GM12878 (cell line): ENCODE measurements around the gene ZNF582. TPM values are rescaled to one million over a fixed set of nuclear protein-coding genes. Genes with fewer than 3 reads are reported as not detected.

Experiments used
- ATAC-seq: fragments of 200-7000 bp; cut with Tn5 transposase; 3 replicates; pipeline ENCODE4 v1.9.1; 2020; ENCODE audit warnings: mild to moderate bottlenecking, moderate library complexity
- BruUV-seq: library from RNA; stranded (reverse); fragments of 400-500 nt; replicated peaks from 2 replicates; lab custom pipeline; 2021; lab: Mats Ljungman, UMichigan
- CTCF ChIA-PET: fragments of 300-600 bp; sonication (Branson Sonifier 250); formaldehyde crosslinking; extraction: SDS; loops from one replicate; lab custom pipeline; 2021; ENCODE audit warnings: inconsistent platforms; lab: Yijun Ruan, JAX
- POLR2A ChIA-PET: fragments of 350-600 bp; formaldehyde crosslinking; extraction: SDS; loops from one replicate; lab custom pipeline; 2021; ENCODE audit warnings: inconsistent platforms; lab: Charles Lee
- RAD21 ChIA-PET: fragments of 300-600 bp; sonication (Branson Sonifier 250); formaldehyde crosslinking; loops from one replicate; lab custom pipeline; 2023; ENCODE audit warnings: antibody characterized with exemption; ENCODE audit not compliant: unreplicated experiment; lab: Charles Lee
- SMC1A ChIA-PET: fragments of 300-600 bp; sonication (Branson Sonifier 250); formaldehyde crosslinking; loops from one replicate; lab custom pipeline; 2023; ENCODE audit not compliant: unreplicated experiment, uncharacterized antibody; lab: Charles Lee
- DNase-seq: peaks from one replicate; pipeline ENCODE4 v3.0.0-alpha.2; 2011; ENCODE audit warnings: low read depth, low spot score
- FAIRE-seq: peaks from 3 replicates; lab custom pipeline; 2011; peaks lifted over from hg19 to GRCh38; lab: Jason Lieb, UNC
- H2AFZ ChIP-seq: 2 replicates; pipeline ENCODE4 v1.6.0; 2011; ENCODE audit warnings: low read depth, low read length, control low read depth; ENCODE audit not compliant: control insufficient read depth
- H3K27ac ChIP-seq: 2 replicates; pipeline ENCODE4 v1.5.1; 2011; ENCODE audit warnings: control low read depth; ENCODE audit not compliant: control insufficient read depth, insufficient read depth
- H3K27me3 ChIP-seq, 2 experiments: replicated peaks in 1 of 2; 2 replicates each; pipeline versions ENCODE4 v1.6.0 to v1.6.1; 2011; ENCODE audit warnings: low read length in 1 of 2; ENCODE audit not compliant: control insufficient read depth in 2 of 2, insufficient read depth in 2 of 2
- H3K36me3 ChIP-seq, 2 experiments: 2 replicates each; pipeline ENCODE4 v1.5.1; 2011; ENCODE audit warnings: low read length in 1 of 2; ENCODE audit not compliant: control insufficient read depth in 2 of 2, insufficient read depth in 2 of 2
- H3K4me1 ChIP-seq: 2 replicates; pipeline ENCODE4 v1.6.1; 2011; ENCODE audit warnings: mild to moderate bottlenecking, low read length, moderate library complexity, mixed read lengths; ENCODE audit not compliant: control insufficient read depth, insufficient read depth
- H3K4me2 ChIP-seq: 2 replicates; pipeline ENCODE4 v1.6.0; 2011; ENCODE audit warnings: control low read depth; ENCODE audit not compliant: control insufficient read depth, insufficient read depth
- H3K4me3 ChIP-seq: fragments of 200-600 bp; sonication (generic); 2 replicates; pipeline ENCODE4 v1.5.1; 2016
- H3K79me2 ChIP-seq: 2 replicates; pipeline ENCODE4 v1.6.0; 2011; ENCODE audit warnings: low read length; ENCODE audit not compliant: control insufficient read depth, insufficient read depth
- H3K9ac ChIP-seq: 2 replicates; pipeline ENCODE4 v1.8.0; 2011; ENCODE audit warnings: low read length, control low read depth, mixed read lengths; ENCODE audit not compliant: control insufficient read depth, insufficient read depth
- H3K9me3 ChIP-seq: replicated peaks from 3 replicates; pipeline ENCODE4 v1.5.1; 2011; ENCODE audit warnings: mild to moderate bottlenecking, low read length; ENCODE audit not compliant: control insufficient read depth, insufficient read depth
- H4K20me1 ChIP-seq: 2 replicates; pipeline ENCODE4 v1.6.0; 2011; ENCODE audit not compliant: control insufficient read depth, insufficient read depth
- CREM ChIP-seq: IDR thresholded peaks from 2 replicates; pipeline ENCODE4 v1.6.1; 2014; ENCODE audit warnings: antibody characterized with exemption, low read depth
- POLR2A ChIP-seq: IDR thresholded peaks from 2 replicates; pipeline ENCODE4 v1.6.1; 2011; ENCODE audit warnings: low read depth, mild to moderate bottlenecking, low read length
- POLR2AphosphoS2 ChIP-seq: IDR thresholded peaks from 2 replicates; pipeline ENCODE4 v1.6.1; 2011; ENCODE audit warnings: low read depth, mild to moderate bottlenecking, low read length, improper control_type of control experiment, moderate library complexity
- RFX5 ChIP-seq: IDR thresholded peaks from 2 replicates; pipeline ENCODE4 v1.6.1; 2011; ENCODE audit warnings: low read depth, low read length, improper control_type of control experiment
- SIX5 ChIP-seq: IDR thresholded peaks from 2 replicates; pipeline ENCODE4 v1.6.1; 2011; ENCODE audit warnings: mild to moderate bottlenecking, low read depth, low read length, moderate library complexity; ENCODE audit not compliant: severe bottlenecking
- SUPT20H ChIP-seq: IDR thresholded peaks from 2 replicates; pipeline ENCODE4 v1.6.1; 2011; ENCODE audit warnings: low read depth, mild to moderate bottlenecking, low read length, moderate library complexity, borderline replicate concordance; ENCODE audit not compliant: control insufficient read depth
- YBX1 ChIP-seq: fragments of 450-650 bp; IDR thresholded peaks from 2 replicates; pipeline ENCODE4 v1.6.1; 2016; ENCODE audit warnings: antibody characterized with exemption
- WGBS: methylation state at CpG from one replicate; pipeline ENCODE4 v1.1.6; 2016; ENCODE audit warnings: low lambda C conversion rate; ENCODE audit not compliant: insufficient replicate concordance, insufficient coverage; ENCODE audit errors: missing lambda C conversion rate; 5-methylcytosine and 5-hydroxymethylcytosine counted together
- in situ Hi-C: fragments of 300-500 bp; cut with MboI; formaldehyde crosslinking; loops from 9 replicates; pipeline ENCODE4 v1.14.3; 2018; ENCODE audit warnings: mixed read lengths
- intact Hi-C: fragments of 100-400 bp; cut with micrococcal nuclease; formaldehyde crosslinking; loops from one replicate; pipeline ENCODE4 v1.14.2; 2022; ENCODE audit not compliant: unreplicated experiment
- polyA plus RNA-seq, 11 experiments: library from polyadenylated mRNA; depleted of rRNA in 4 of 11; unstranded in 6 of 11; stranded (reverse) in 5 of 11; fragments of >200 nt; fragmentation: Nextera tagmentation in 4 of 11; fragmentation: Illumina TruSeq in 1 of 11; extraction: Ambion mirVana in 4 of 11; extraction: Trizol in 1 of 11; gene quantifications; 1 replicate in 1 of 11; 2 replicates in 10 of 11; pipeline versions ENCODE4 v1.2.1 to v1.2.3, GENCODE V29; 2011 to 2016; ENCODE audit warnings: inconsistent platforms in 2 of 11, missing spikeins in 2 of 11, low read depth in 1 of 11
- total RNA-seq, 4 experiments: library from RNA; depleted of rRNA in 3 of 4; stranded (reverse); fragments of >200 nt in 3 of 4; fragmentation: Illumina TruSeq in 1 of 4; extraction: Trizol in 1 of 4; gene quantifications; 2 replicates each; pipeline versions ENCODE4 v1.2.1 to v1.2.3, GENCODE V29; 2013 to 2021

ZNF582 gene
- total and polyA plus RNA-seq, 10 of the 15 experiments (the other 5 are each of a cell fraction or from before 2014, with no cell fraction given), result 0.37 to 1.4 (median 0.85) TPM; not detected in 1

DNA sequence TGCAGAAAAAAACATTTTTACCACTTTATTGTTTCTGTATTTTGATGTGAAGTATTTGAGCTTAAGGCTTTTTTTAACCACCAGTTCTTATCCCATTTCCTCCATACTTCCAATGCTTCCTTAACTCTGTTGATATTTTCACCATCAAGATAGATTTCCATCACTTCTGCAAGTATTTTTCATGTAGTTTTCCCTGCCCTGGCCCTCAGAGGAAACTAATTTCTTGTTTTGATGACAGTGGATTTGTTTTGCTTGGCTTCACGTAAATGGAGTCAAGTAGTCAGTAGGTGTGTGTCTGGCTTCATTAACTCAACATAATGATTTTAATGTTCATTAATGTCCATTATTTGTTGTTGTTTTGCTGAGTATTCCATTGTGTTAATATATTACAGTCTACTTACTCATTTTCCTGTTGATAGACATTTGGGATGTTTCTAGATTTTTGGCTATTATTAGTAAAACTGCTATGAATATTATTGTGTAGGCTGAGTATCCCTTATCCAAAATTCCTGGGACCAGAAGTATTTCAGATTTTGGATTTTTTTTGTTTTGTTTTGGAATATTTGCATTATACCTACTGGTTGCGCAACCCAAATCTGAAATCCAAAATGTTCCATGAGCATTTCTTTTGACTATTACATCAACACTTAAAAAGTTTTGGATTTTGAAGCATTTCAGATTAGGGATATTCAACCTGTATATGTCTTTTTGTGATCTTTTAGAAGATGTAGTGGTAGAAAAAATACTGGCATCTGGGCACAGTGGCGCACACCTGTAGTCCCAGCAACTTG lies 23.3 kb downstream of the ZNF582 start:
- H3K27ac ChIP-seq, result no peak overlapping the region
- TF ChIP-seq POLR2AphosphoS2 (no peak), SUPT20H (no peak), SIX5 (no peak), YBX1 (no peak), CREM (no peak), RFX5 (no peak), POLR2A (no peak)
- TF ChIP-seq, all 136 proteins: peak for 0
- ATAC-seq, result no peak
- H4K20me1 ChIP-seq, result no peaks in the 10 kb centered on the region
- H3K9ac ChIP-seq, result no peak overlapping the region
- intact Hi-C loops (no loop called here), in situ Hi-C loops (no loop called here)
- ChIA-PET CTCF (no interaction called here), SMC1A (no interaction called here), RAD21 (no interaction called here), POLR2A (interaction anchor here (0.6 kb wide), 1 partner anchor 865 kb away, joined by 3 read pairs; no protein-coding TSS in a partner anchor)
- BruUV-seq, result no TSS peak
- 79% methylated on average over 3 of the region's 3 CpGs for WGBS
- H2AFZ ChIP-seq, result no peak overlapping the region
- no peak for DNase-seq
- H3K27me3 ChIP-seq, result no peaks in the 10 kb centered on the region
- no peaks in the 10 kb centered on the region; the same call in 1 of the 2 replicates for H3K79me2 ChIP-seq
- H3K4me2 ChIP-seq, result no peak overlapping the region
- no peaks in the 10 kb centered on the region for H3K4me1 ChIP-seq
- no peak for FAIRE-seq
- no peaks in the 10 kb centered on the region; a peak in 1 of 4 replicates for H3K36me3 ChIP-seq
- peaks cover 13% of the 10 kb centered on the region for H3K9me3 ChIP-seq
- H3K4me3 ChIP-seq, result no peak overlapping the region
